Testis (tissue), 2 donors: Measurements from ENCODE around the gene ADORA1.

Source experiments
- POLR2A ChIP-seq: fragments of 450-650 bp; IDR thresholded peaks from one replicate; pipeline ENCODE4 v1.6.1; 2017; ENCODE audit warnings: antibody characterized with exemption, mild to moderate bottlenecking, moderate library complexity
- TF ChIP-seq, protein P1 (sequence below), 3 experiments: fragments of 450-650 bp in 2 of 3; fragments of 200-600 bp in 1 of 3; sonication (generic) in 1 of 3; IDR thresholded peaks; one replicate each; pipeline ENCODE4 v1.5.1; 2016 to 2019; ENCODE audit warnings: antibody characterized with exemption in 3 of 3, mild to moderate bottlenecking in 2 of 3, moderate library complexity in 1 of 3

DNA sequence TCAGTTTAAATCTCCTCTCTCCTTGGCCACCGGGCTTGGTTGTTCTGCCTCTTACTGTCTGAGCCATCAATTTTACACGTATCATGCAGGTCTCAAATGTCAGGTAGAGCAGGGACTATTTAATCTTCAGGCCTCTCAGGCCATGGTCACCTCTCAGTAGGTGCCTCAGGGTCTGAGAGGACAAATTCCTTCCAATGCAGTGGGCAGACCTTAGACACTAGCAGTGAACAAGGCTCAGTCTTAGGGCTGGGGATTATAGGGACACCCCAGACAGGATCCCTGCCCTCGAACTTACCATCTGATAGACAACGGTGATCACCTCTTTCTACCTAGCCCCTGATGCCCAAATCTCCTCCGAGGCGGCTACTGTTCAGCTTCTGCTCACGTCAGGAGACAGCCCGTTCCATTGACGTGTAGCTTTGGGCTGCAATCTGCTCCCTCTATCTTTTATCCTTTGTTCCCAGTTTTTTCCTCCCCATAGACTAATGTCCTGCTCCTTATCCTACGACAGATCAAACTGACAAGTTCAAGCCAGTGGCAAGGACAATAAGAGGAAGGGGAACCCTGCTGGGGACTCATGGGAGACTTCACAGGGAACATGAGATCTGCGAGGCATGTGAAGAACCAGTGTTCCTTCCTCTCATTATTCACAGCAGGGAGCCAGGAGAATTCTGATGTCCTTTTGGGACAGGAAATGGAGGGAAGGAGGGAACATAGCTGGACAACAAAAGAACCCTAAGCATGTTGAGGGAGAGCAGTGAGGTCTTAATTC lies 40.3 kb upstream of the ADORA1 start:
- TF ChIP-seq POLR2A: no peak
- TF ChIP-seq, protein P1, sequence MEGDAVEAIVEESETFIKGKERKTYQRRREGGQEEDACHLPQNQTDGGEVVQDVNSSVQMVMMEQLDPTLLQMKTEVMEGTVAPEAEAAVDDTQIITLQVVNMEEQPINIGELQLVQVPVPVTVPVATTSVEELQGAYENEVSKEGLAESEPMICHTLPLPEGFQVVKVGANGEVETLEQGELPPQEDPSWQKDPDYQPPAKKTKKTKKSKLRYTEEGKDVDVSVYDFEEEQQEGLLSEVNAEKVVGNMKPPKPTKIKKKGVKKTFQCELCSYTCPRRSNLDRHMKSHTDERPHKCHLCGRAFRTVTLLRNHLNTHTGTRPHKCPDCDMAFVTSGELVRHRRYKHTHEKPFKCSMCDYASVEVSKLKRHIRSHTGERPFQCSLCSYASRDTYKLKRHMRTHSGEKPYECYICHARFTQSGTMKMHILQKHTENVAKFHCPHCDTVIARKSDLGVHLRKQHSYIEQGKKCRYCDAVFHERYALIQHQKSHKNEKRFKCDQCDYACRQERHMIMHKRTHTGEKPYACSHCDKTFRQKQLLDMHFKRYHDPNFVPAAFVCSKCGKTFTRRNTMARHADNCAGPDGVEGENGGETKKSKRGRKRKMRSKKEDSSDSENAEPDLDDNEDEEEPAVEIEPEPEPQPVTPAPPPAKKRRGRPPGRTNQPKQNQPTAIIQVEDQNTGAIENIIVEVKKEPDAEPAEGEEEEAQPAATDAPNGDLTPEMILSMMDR (IDR thresholded peaks at IDR 0.05): no peak
